H1 (cell line): ENCODE results near the gene SLC30A3. TPM values are rescaled to one million over a fixed set of nuclear protein-coding genes. Genes with fewer than 3 reads are reported as not detected.

ENCODE experiments used
- CTCF ChIA-PET: fragments of 300-600 bp; sonication (Branson Sonifier 250); formaldehyde crosslinking; loops from one replicate; lab custom pipeline; 2021; ENCODE audit not compliant: partially characterized antibody; lab: Charles Lee
- POLR2A ChIA-PET: fragments of 300-600 bp; sonication (Branson Sonifier 250); formaldehyde crosslinking; loops from one replicate; lab custom pipeline; 2021; ENCODE audit warnings: inconsistent platforms; ENCODE audit not compliant: partially characterized antibody; lab: Charles Lee
- DNase-seq, 2 experiments: peaks; one replicate each; pipeline versions ENCODE4 v3.0.0 to v3.0.0-alpha.2; 2010 to 2022; ENCODE audit warnings: low spot score in 2 of 2, low read depth in 1 of 2, mixed read lengths in 1 of 2
- FAIRE-seq: peaks from 2 replicates; lab custom pipeline; 2011; peaks lifted over from hg19 to GRCh38; lab: Jason Lieb, UNC
- H2AFZ ChIP-seq: 2 replicates; pipeline ENCODE4 v1.8.1; 2012; ENCODE audit warnings: low read length, inconsistent platforms
- H2AK5ac ChIP-seq: 2 replicates; pipeline ENCODE4 v1.6.1; 2013; ENCODE audit warnings: low read depth, low read length
- H2BK120ac ChIP-seq: replicated peaks from 2 replicates; pipeline ENCODE3; 2013; ENCODE audit warnings: low read depth, low read length, inconsistent platforms
- H2BK12ac ChIP-seq: 2 replicates; pipeline ENCODE4 v1.6.1; 2013; ENCODE audit warnings: low read depth, low read length
- H2BK15ac ChIP-seq: 2 replicates; pipeline ENCODE4 v1.6.1; 2013; ENCODE audit warnings: low read length
- H2BK20ac ChIP-seq: 2 replicates; pipeline ENCODE4 v1.6.1; 2013; ENCODE audit warnings: low read length
- H2BK5ac ChIP-seq: 2 replicates; pipeline ENCODE4 v1.6.1; 2013; ENCODE audit warnings: low read depth, low read length
- H3K14ac ChIP-seq: 2 replicates; pipeline ENCODE4 v1.6.1; 2013; ENCODE audit warnings: inconsistent platforms; ENCODE audit not compliant: insufficient read length
- H3K18ac ChIP-seq: 2 replicates; pipeline ENCODE4 v1.6.1; 2013; ENCODE audit warnings: low read length; ENCODE audit errors: extremely low read depth
- H3K23ac ChIP-seq: 2 replicates; pipeline ENCODE4 v1.6.1; 2013; ENCODE audit warnings: inconsistent platforms; ENCODE audit not compliant: insufficient read length
- H3K23me2 ChIP-seq: 2 replicates; pipeline ENCODE4 v1.6.1; 2013; ENCODE audit warnings: low read depth, low read length
- H3K27ac ChIP-seq: 2 replicates; pipeline ENCODE4 v1.6.1; 2011; ENCODE audit warnings: low read depth, low read length, inconsistent platforms
- H3K27me3 ChIP-seq, 4 experiments: replicated peaks in 1 of 4; 1 replicate in 1 of 4; 2 replicates in 3 of 4; pipeline versions ENCODE4 v1.6.1 to v1.8.1; 2011 to 2013; ENCODE audit warnings: low read length in 3 of 4, mild to moderate bottlenecking in 3 of 4, inconsistent platforms in 2 of 4, mixed read lengths in 2 of 4, moderate library complexity in 1 of 4; ENCODE audit not compliant: control insufficient read depth in 3 of 4, insufficient read depth in 3 of 4; ENCODE audit errors: extremely low read depth in 1 of 4
- H3K36me3 ChIP-seq, 4 experiments: 2 replicates each; pipeline versions ENCODE4 v1.6.1 to v1.8.1; 2011 to 2013; ENCODE audit warnings: mild to moderate bottlenecking in 4 of 4, low read length in 3 of 4, moderate library complexity in 2 of 4, control low read depth in 1 of 4, inconsistent platforms in 1 of 4; ENCODE audit not compliant: insufficient read depth in 4 of 4, control insufficient read depth in 2 of 4
- H3K4ac ChIP-seq: replicated peaks from 2 replicates; pipeline ENCODE3; 2013; ENCODE audit warnings: low read length, low read depth, mixed read lengths, inconsistent platforms; ENCODE audit not compliant: insufficient read length
- H3K4me1 ChIP-seq, 4 experiments: replicated peaks in 1 of 4; 1 replicate in 1 of 4; 2 replicates in 3 of 4; pipeline versions ENCODE4 v1.6.1 to v1.8.1; 2011 to 2013; ENCODE audit warnings: low read length in 3 of 4, inconsistent platforms in 2 of 4, mixed read lengths in 1 of 4; ENCODE audit not compliant: insufficient read depth in 4 of 4, control insufficient read depth in 3 of 4
- H3K4me2 ChIP-seq, 2 experiments: 2 replicates each; pipeline versions ENCODE4 v1.6.1 to v1.8.1; 2011 to 2013; ENCODE audit warnings: low read depth in 2 of 2, low read length in 2 of 2, control low read depth in 1 of 2, inconsistent platforms in 1 of 2, mild to moderate bottlenecking in 1 of 2; ENCODE audit not compliant: insufficient read depth in 1 of 2
- H3K4me3 ChIP-seq, 4 experiments: fragments of 200-600, 300-600 bp in 1 of 4; sonication (generic), shearing (Covaris generic), sonication (Bioruptor Twin) in 1 of 4; 2 replicates each; pipeline versions ENCODE4 v1.5.1 to v1.8.1; 2011 to 2016; ENCODE audit warnings: low read length in 4 of 4, low read depth in 3 of 4, control low read depth in 2 of 4, inconsistent platforms in 2 of 4, mild to moderate bottlenecking in 2 of 4, mixed read lengths in 1 of 4, moderate library complexity in 1 of 4; ENCODE audit not compliant: insufficient read depth in 2 of 4; ENCODE audit errors: extremely low read depth in 1 of 4
- H3K56ac ChIP-seq: replicated peaks from 2 replicates; pipeline ENCODE3; 2013; ENCODE audit warnings: low read depth, mild to moderate bottlenecking, mixed read lengths, low read length, inconsistent platforms; ENCODE audit not compliant: insufficient read length
- H3K79me1 ChIP-seq: 2 replicates; pipeline ENCODE4 v1.6.1; 2013; ENCODE audit warnings: low read depth, low read length, control low read depth
- H3K79me2 ChIP-seq, 2 experiments: 2 replicates each; pipeline versions ENCODE4 v1.6.1 to v1.8.1; 2012 to 2013; ENCODE audit warnings: low read length in 2 of 2, mild to moderate bottlenecking in 2 of 2, inconsistent platforms in 1 of 2; ENCODE audit not compliant: insufficient read depth in 2 of 2, control insufficient read depth in 1 of 2
- H3K9ac ChIP-seq, 4 experiments: replicated peaks in 1 of 4; 1 replicate in 1 of 4; 2 replicates in 3 of 4; pipeline versions ENCODE4 v1.6.1 to v1.8.1; 2011 to 2013; ENCODE audit warnings: low read depth in 3 of 4, low read length in 3 of 4, control low read depth in 2 of 4, mild to moderate bottlenecking in 2 of 4, moderate library complexity in 2 of 4, inconsistent platforms in 1 of 4; ENCODE audit errors: extremely low read depth in 1 of 4
- H3K9me3 ChIP-seq, 2 experiments: 2 replicates each; pipeline versions ENCODE4 v1.6.1 to v1.8.1; 2012 to 2013; ENCODE audit warnings: mild to moderate bottlenecking in 2 of 2, moderate library complexity in 2 of 2, control low read depth in 1 of 2, inconsistent platforms in 1 of 2, low read depth in 1 of 2, low read length in 1 of 2, mixed read lengths in 1 of 2; ENCODE audit not compliant: insufficient read depth in 2 of 2
- H4K20me1 ChIP-seq, 2 experiments: replicated peaks in 1 of 2; 2 replicates each; pipeline versions ENCODE3 to v1.8.1; 2011 to 2013; ENCODE audit warnings: inconsistent platforms in 2 of 2, low read length in 2 of 2, mild to moderate bottlenecking in 1 of 2; ENCODE audit not compliant: insufficient read depth in 2 of 2, control insufficient read depth in 1 of 2
- H4K5ac ChIP-seq: 2 replicates; pipeline ENCODE4 v1.6.1; 2013; ENCODE audit warnings: low read length, low read depth, mixed read lengths, inconsistent platforms; ENCODE audit not compliant: insufficient read length
- H4K8ac ChIP-seq: 2 replicates; pipeline ENCODE4 v1.8.0; 2013; ENCODE audit warnings: mild to moderate bottlenecking, moderate library complexity, low read length, inconsistent platforms; ENCODE audit not compliant: insufficient read depth; ENCODE audit errors: extremely low read depth
- H4K91ac ChIP-seq: replicated peaks from 2 replicates; pipeline ENCODE3; 2013; ENCODE audit warnings: low read length, mixed read lengths, inconsistent platforms; ENCODE audit not compliant: insufficient read length
- E2F6 ChIP-seq: IDR thresholded peaks from 2 replicates; pipeline ENCODE4 v1.6.1; 2012; ENCODE audit warnings: inconsistent platforms
- GTF2F1 ChIP-seq: IDR thresholded peaks from 2 replicates; pipeline ENCODE4 v1.6.1; 2012; ENCODE audit warnings: low read depth, low read length, improper control_type of control experiment, borderline replicate concordance
- NRF1 ChIP-seq: IDR thresholded peaks from 2 replicates; pipeline ENCODE4 v1.6.1; 2011; ENCODE audit warnings: mild to moderate bottlenecking, low read depth, low read length, improper control_type of control experiment
- RAD21 ChIP-seq, 2 experiments: IDR thresholded peaks in 1 of 2; conservative IDR thresholded peaks in 1 of 2; 2 replicates each; pipeline ENCODE4 v1.6.1; 2011; ENCODE audit warnings: low read depth in 2 of 2, low read length in 2 of 2, improper control_type of control experiment in 1 of 2, inconsistent platforms in 1 of 2, mild to moderate bottlenecking in 1 of 2, moderate library complexity in 1 of 2
- WGBS, 2 experiments: shearing (Covaris generic) in 1 of 2; methylation state at CpG; one replicate each; pipeline versions ENCODE4 v1.1.6 to v1.1.7; 2013 to 2015; ENCODE audit warnings: low lambda C conversion rate in 2 of 2, mixed read lengths in 2 of 2, inconsistent platforms in 1 of 2, low coverage in 1 of 2, missing lambda C conversion rate in 1 of 2; ENCODE audit not compliant: insufficient replicate concordance in 2 of 2, insufficient coverage in 1 of 2, insufficient read length in 1 of 2; ENCODE audit errors: extremely low coverage in 1 of 2, missing lambda C conversion rate in 1 of 2; 5-methylcytosine and 5-hydroxymethylcytosine counted together
- polyA plus RNA-seq, 7 experiments: library from polyadenylated mRNA; depleted of rRNA in 3 of 7; stranded (reverse) in 5 of 7; unstranded in 2 of 7; fragments of >200 nt in 5 of 7; fragments of 200-250 nt in 2 of 7; gene quantifications; 1 replicate in 5 of 7; 2 replicates in 1 of 7; 4 replicates in 1 of 7; pipeline versions ENCODE4 v1.2.1 to v1.2.3, GENCODE V29; 2011 to 2013; ENCODE audit warnings: missing spikeins in 2 of 7, mixed read lengths in 2 of 7
- total RNA-seq: library from RNA; stranded (reverse); fragmentation: NEBNext Ultra II Directional; extraction: Animal tissue kit (Norgen Biotek cat#: 25700); gene quantifications from 2 replicates; pipeline ENCODE4 v1.2.1, GENCODE V29; 2021

SLC30A3 gene
- total and polyA plus RNA-seq, 2 of the 8 experiments (the other 6 are each of a cell fraction or from before 2014, with no cell fraction given), result 15.2 to 30.7 TPM

- Histone ChIP-seq H3K27me3 (peaks cover 6 to 20% (median 15%) of the 10 kb centered on the region in 4 experiments), H3K4ac (no peak overlapping the region), H2AK5ac (no peak overlapping the region), H4K5ac (no peak overlapping the region), H4K8ac (no peak overlapping the region), H3K4me1 (peaks cover 0 to 3% (median 1%) of the 10 kb centered on the region in 4 experiments; a peak in 4 of 7 replicates), H4K91ac (no peak overlapping the region), H3K9me3 (no peaks in the 10 kb centered on the region), H3K79me1 (no peaks in the 10 kb centered on the region), H2BK15ac (no peak overlapping the region), H3K14ac (no peak overlapping the region), H3K4me3 (no peak overlapping the region), H3K36me3 (no peaks in the 10 kb centered on the region), H2BK20ac (no peak overlapping the region), H3K4me2 (no peak overlapping the region), H2BK5ac (no peak overlapping the region), H2BK12ac (no peak overlapping the region), H3K23ac (no peak overlapping the region), H3K79me2 (no peaks in the 10 kb centered on the region), H2BK120ac (no peak overlapping the region), H3K56ac (no peak overlapping the region), H3K23me2 (no peaks in the 10 kb centered on the region), H3K18ac (no peak overlapping the region), H3K27ac (no peak overlapping the region), H2AFZ (no peak overlapping the region), H4K20me1 (no peaks in the 10 kb centered on the region), H3K9ac (no peak overlapping the region)
- WGBS, 2 experiments, result 96% methylated on average over 3 of the region's 3 CpGs; no CpG with 5 or more reads in 1 of the 2 experiments
- CTCF ChIA-PET, result interaction anchor here (0.5 to 14.1 kb wide), 9 partner anchors 11 to 78 kb away, joined by 3 to 288 read pairs (median 4); partner anchors contain the start of genes DNAJC5G, TRIM54 and UCN
- no peak for DNase-seq
- POLR2A ChIA-PET, result interaction anchor here (1.3 to 4.9 kb wide), 4 partner anchors 9 to 21 kb away, joined by 3 to 22 read pairs (median 5); partner anchors contain the start of gene TRIM54
- no peak for FAIRE-seq
- TF ChIP-seq E2F6 (no peak), RAD21 (IDR thresholded peaks at IDR 0.05 in 1 of 2, conservative IDR thresholded peaks at IDR 0.05 in 1 of 2; ENCODE audit: low read depth in 2 of 2, low read length in 2 of 2) (no peak), NRF1 (no peak), GTF2F1 (no peak)
Observed at GRCh38 chr2:27270131-27270530, 7.3 kb upstream of the SLC30A3 start.
